Tibial nerve (tissue), 4 donors: ENCODE results near the gene NGF.
"Not testable (repeated sequence)": the region's sequence is repeated elsewhere in the genome, so short reads cannot be mapped to it uniquely, and the experiment has no call there.

Experiments
- EP300 ChIP-seq, 2 donors: sonication (generic); formaldehyde crosslinking; IDR thresholded peaks; one replicate each; pipeline ENCODE4 v1.6.1; 2017; ENCODE audit warnings: antibody characterized with exemption in 2 of 2, mild to moderate bottlenecking in 1 of 2
- POLR2A ChIP-seq, 2 donors: fragments of 450-650 bp; IDR thresholded peaks; one replicate each; pipeline ENCODE4 v1.6.1; 2017; ENCODE audit warnings: antibody characterized with exemption in 2 of 2, mild to moderate bottlenecking in 2 of 2, moderate library complexity in 2 of 2
- TF ChIP-seq, protein P1 (sequence below), 5 experiments: fragments of 200-600 bp in 3 of 5; fragments of 450-650 bp in 2 of 5; sonication (generic) in 3 of 5; IDR thresholded peaks; one replicate each; pipeline ENCODE4 v1.5.1; 2016 to 2019; ENCODE audit warnings: antibody characterized with exemption in 5 of 5, mild to moderate bottlenecking in 3 of 5, moderate library complexity in 2 of 5

DNA sequence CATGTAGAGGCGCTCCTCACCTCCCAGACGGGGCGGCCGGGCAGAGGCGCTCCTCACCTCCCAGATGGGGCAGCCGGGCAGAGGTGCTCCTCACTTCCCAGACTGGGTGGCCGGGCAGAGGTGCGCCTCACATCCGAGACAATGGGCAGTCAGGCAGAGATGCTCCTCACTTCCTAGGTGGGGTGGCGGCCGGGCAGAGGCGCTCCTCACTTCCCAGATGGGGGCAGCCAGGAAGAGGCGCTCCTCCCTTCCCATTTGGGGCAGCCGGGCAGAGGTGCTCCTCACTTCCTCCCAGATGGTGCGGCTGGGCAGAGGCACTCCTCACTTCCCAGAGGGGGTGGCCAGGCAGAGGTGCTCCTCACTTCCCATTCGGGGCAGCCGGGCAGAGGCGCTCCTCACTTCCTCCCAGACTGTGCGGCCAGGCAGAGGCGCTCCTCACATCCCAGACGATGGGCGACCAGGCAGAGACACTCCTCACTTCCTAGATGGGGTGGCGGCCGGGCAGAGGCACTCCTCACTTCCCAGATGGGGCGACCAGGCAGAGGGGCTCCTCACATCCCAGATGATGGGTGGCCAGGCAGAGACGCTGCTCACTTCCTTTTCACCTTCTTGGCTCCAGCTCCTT, 22.6 kb upstream of the NGF start:
- TF ChIP-seq, protein P1, sequence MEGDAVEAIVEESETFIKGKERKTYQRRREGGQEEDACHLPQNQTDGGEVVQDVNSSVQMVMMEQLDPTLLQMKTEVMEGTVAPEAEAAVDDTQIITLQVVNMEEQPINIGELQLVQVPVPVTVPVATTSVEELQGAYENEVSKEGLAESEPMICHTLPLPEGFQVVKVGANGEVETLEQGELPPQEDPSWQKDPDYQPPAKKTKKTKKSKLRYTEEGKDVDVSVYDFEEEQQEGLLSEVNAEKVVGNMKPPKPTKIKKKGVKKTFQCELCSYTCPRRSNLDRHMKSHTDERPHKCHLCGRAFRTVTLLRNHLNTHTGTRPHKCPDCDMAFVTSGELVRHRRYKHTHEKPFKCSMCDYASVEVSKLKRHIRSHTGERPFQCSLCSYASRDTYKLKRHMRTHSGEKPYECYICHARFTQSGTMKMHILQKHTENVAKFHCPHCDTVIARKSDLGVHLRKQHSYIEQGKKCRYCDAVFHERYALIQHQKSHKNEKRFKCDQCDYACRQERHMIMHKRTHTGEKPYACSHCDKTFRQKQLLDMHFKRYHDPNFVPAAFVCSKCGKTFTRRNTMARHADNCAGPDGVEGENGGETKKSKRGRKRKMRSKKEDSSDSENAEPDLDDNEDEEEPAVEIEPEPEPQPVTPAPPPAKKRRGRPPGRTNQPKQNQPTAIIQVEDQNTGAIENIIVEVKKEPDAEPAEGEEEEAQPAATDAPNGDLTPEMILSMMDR (IDR thresholded peaks at IDR 0.05), result not testable (repeated sequence)
- TF ChIP-seq EP300, POLR2A (IDR thresholded peaks at IDR 0.05): not testable (repeated sequence)
